Nephron progenitor cell (in vitro differentiated cells): ENCODE results near the gene CMTM5.
"Not testable (repeated sequence)": the region's sequence is repeated elsewhere in the genome, so short reads cannot be mapped to it uniquely, and the experiment has no call there.

ENCODE experiments used
- DNase-seq: peaks from one replicate; pipeline ENCODE4 v3.0.0; 2021
- H3K27ac Mint-ChIP-seq: 2 replicates; pipeline ENCODE4 v1.8.0; 2021; ENCODE audit warnings: mild to moderate bottlenecking, moderate library complexity, mixed read lengths
- H3K27me3 Mint-ChIP-seq: 2 replicates; pipeline ENCODE4 v1.8.0; 2021; ENCODE audit warnings: mild to moderate bottlenecking, low read depth, mixed read lengths; ENCODE audit not compliant: poor library complexity
- H3K36me3 Mint-ChIP-seq: 2 replicates; pipeline ENCODE4 v1.8.0; 2021; ENCODE audit warnings: low read depth, mixed read lengths
- H3K4me1 Mint-ChIP-seq: 2 replicates; pipeline ENCODE4 v1.8.0; 2021; ENCODE audit warnings: mixed read lengths
- H3K4me3 Mint-ChIP-seq: 2 replicates; pipeline ENCODE4 v1.8.0; 2021; ENCODE audit warnings: mild to moderate bottlenecking, moderate library complexity, mixed read lengths
- H3K9me3 Mint-ChIP-seq: 2 replicates; pipeline ENCODE4 v1.8.0; 2021; ENCODE audit warnings: mild to moderate bottlenecking, moderate library complexity, mixed read lengths
- CTCF ChIP-seq: fragments of 200-600 bp; sonication (generic); IDR thresholded peaks from 2 replicates; pipeline ENCODE4 v1.5.0; 2021; ENCODE audit warnings: antibody characterized with exemption

The CMTM5 gene

GRCh38 chr14:23421594-23421993 lies 44.7 kb downstream of the CMTM5 start:
- Mint-ChIP-seq H3K27me3 (peaks cover 36% of the 10 kb centered on the region), H3K4me3 (no peak overlapping the region), H3K4me1 (peaks cover under 1% of the 10 kb centered on the region), H3K9me3 (no peaks in the 10 kb centered on the region), H3K36me3 (no peaks in the 10 kb centered on the region), H3K27ac (no peak overlapping the region)
- TF ChIP-seq CTCF = no peak
- DNase-seq = no peak

GRCh38 chr14:23423657-23424056 lies 46.8 kb downstream of the CMTM5 start:
- no peaks in the 10 kb centered on the region for H3K4me1 Mint-ChIP-seq
- H3K9me3 Mint-ChIP-seq = no peaks in the 10 kb centered on the region

GRCh38 chr14:23425169-23425568 lies 48.3 kb downstream of the CMTM5 start:
- TF ChIP-seq CTCF = no peak
- Mint-ChIP-seq H3K27ac (no peak overlapping the region), H3K9me3 (no peaks in the 10 kb centered on the region), H3K4me3 (no peak overlapping the region), H3K36me3 (no peaks in the 10 kb centered on the region), H3K4me1 (no peaks in the 10 kb centered on the region), H3K27me3 (peaks cover 52% of the 10 kb centered on the region)
- DNase-seq = no peak

More at GRCh38 chr14:23423657-23424056, 46.8 kb downstream of the CMTM5 start:
- Mint-ChIP-seq H3K4me3 (no peak overlapping the region), H3K27me3 (peaks cover 48% of the 10 kb centered on the region), H3K36me3 (no peaks in the 10 kb centered on the region), H3K27ac (no peak overlapping the region)
- no peak for TF ChIP-seq CTCF
- no peak for DNase-seq

- H3K27me3 Mint-ChIP-seq = peaks cover 56% of the 10 kb centered on the region
- not testable (repeated sequence) for DNase-seq, H3K4me3 Mint-ChIP-seq, H3K27ac Mint-ChIP-seq, H3K36me3 Mint-ChIP-seq, H3K9me3 Mint-ChIP-seq, H3K4me1 Mint-ChIP-seq
Measured at GRCh38 chr14:23425798-23426197, 49.0 kb downstream of the CMTM5 start.

- Mint-ChIP-seq H3K27me3 (peaks cover 65% of the 10 kb centered on the region), H3K27ac (no peak overlapping the region), H3K4me1 (peaks cover 6% of the 10 kb centered on the region), H3K9me3 (no peaks in the 10 kb centered on the region), H3K4me3 (no peak overlapping the region), H3K36me3 (no peaks in the 10 kb centered on the region)
- no peak for DNase-seq
- no peak for TF ChIP-seq CTCF
Measured at GRCh38 chr14:23428686-23429495, 52.0 kb downstream of the CMTM5 start.
